GM18511 (cell line): ENCODE data around the gene TROAP.
A peak's percentile ranks its signal among the peaks of the same experiment; 100 is the strongest.
"Not testable (repeated sequence)": the region's sequence is repeated elsewhere in the genome, so short reads cannot be mapped to it uniquely, and the experiment has no call there.

ENCODE experiments used
- ATAC-seq: cut with Tn5 transposase; IDR thresholded peaks from one replicate; pipeline ENCODE4 v1.9.1; 2021; ENCODE audit warnings: mild to moderate bottlenecking, moderate library complexity; ENCODE audit not compliant: unreplicated experiment

Gene TROAP

DNA sequence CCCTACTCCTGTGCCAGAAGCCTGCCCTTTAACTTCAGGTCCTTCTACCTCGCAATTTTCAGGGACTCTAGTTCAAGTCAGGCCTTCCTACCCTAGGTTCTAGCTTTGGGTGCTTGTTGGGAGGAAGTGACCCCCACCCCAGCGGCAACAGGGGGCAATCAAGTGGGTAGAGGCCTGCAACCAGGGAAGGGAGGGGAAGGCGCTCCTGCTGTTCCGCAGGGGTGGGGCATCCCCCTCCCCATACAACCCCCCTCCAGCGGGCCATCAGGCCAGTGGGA lies 28.3 kb upstream of the TROAP start:
- no peak for ATAC-seq

DNA sequence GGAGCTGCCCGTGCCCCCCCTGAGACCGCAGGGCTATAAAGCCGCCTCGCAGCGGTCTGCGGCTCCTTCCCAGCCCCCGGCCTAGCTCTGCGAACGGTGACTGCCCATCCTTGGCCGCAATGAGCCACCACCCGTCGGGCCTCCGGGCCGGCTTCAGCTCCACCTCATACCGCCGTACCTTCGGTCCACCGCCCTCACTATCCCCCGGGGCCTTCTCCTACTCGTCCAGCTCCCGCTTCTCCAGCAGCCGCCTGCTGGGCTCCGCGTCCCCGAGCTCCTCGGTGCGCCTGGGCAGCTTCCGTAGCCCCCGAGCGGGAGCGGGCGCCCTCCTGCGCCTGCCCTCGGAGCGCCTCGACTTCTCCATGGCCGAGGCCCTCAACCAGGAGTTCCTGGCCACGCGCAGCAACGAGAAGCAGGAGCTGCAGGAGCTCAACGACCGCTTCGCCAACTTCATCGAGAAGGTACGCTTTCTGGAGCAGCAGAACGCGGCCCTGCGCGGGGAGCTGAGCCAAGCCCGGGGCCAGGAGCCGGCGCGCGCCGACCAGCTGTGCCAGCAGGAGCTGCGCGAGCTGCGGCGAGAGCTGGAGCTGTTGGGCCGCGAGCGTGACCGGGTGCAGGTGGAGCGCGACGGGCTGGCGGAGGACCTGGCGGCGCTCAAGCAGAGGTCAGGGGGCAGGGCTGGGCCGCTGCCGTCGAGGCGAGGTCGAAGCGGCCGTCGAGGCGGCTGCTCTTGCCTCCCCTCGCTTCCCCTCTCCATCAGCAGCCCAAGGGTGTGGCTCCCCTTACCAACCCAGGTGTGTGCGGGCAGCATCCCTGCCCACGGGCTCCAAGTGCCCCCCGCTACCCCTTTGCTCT lies 27.7 kb upstream of the TROAP start, which contains the start of gene PRPH:
TSS of gene PRPH (plus strand) at position 66 of the 855 bp plus-strand sequence. CDS start at position 120, 54 bp downstream.
- no peak for ATAC-seq

DNA sequence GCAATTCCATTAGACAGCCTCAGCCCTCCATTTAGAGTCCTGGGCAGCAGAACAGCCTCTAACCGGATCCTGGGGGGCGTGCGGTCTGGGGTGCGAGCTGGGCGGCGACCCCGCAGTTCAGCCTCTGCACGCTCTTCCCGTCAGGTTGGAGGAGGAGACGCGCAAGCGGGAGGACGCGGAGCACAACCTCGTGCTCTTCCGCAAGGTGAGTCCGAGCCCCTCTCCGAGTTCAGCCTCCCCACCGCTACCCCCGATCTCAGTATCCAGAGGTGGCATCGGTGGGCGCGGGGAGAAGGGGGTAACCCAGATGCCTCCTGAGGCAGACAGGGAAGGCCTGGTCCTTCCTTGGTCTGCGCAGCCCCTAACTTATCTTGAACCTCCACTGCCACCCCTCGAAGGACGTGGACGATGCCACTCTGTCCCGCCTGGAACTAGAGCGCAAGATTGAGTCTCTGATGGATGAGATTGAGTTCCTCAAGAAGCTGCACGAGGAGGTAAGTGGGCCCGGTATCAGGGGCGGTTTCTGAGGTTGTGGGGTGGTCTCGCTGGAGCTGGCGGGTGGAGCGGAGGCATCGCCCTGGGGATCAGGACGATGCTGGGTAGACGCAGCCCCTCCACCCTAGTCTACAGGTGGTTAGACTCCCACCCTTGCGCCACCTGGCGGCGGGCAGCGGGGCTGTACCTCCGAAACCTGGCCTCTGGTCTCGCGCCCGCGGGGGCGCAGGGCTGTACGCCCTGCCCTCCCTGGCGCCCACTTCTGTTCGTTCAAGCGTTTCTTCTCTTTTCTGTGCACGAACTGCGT lies 26.8 kb upstream of the TROAP start:
- no peak for ATAC-seq

DNA sequence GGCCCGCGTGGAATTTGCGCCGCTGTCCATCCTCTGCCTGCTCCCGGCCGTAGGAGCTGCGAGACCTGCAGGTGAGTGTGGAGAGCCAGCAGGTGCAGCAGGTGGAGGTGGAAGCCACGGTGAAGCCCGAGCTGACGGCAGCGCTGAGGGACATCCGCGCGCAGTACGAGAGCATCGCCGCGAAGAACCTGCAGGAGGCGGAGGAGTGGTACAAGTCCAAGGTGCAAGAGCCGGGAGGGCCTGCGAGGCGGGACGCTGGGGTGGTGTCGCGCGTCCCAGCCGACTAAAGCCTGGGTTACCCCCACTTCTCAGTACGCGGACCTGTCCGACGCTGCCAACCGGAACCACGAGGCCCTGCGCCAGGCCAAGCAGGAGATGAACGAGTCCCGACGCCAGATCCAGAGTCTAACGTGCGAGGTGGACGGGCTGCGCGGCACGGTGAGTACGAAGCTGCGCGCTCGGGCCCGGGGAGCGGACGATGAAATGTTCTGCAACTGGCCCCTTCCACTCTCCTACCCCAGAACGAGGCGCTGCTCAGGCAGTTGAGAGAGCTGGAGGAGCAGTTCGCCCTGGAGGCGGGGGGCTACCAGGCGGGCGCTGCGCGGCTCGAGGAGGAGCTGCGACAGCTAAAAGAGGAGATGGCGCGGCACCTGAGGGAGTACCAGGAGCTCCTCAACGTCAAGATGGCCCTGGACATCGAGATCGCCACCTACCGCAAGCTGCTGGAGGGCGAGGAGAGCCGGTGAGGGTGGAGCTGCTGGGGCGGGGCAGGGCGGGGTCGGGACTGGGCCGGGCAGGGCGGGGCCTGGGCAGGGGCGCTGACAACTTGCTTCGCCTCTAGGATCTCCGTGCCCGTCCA lies 26.0 kb upstream of the TROAP start:
- ATAC-seq, result no peak

DNA sequence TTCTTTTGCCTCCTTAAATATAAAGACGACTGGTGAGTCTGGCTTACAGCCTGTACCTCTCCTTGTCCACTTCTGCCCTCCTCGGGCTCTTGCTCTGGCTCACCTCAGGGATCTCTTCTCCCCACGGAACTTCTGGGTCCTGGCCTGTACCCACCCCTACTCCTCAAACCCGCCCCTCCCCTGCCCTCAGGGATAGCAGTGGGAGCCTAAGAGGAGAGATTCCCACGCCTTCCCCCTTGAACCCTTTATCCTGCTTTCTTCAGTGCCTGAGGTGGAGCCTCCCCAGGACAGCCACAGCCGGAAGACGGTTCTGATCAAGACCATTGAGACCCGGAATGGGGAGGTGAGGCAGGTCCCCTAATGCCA lies 25.4 kb upstream of the TROAP start:
- no peak for ATAC-seq

DNA sequence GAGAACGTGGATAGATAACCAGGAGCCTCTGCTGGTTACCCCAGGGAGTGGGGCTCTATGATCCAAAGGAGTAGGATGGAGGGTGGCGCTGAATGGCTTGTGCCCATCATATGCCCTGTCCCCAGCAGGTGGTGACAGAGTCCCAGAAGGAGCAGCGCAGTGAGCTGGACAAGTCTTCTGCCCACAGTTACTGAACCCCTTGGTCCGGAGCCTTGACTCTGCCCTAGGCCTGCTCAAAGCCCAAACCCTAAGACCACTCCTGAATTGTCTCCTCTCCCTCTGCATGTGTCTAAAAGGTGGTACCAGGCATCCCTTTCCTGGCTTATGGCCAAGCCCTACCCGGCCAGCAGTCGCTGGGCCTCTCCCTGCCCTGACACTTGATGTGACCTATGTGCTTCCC lies 24.9 kb upstream of the TROAP start:
- no peak for ATAC-seq

DNA sequence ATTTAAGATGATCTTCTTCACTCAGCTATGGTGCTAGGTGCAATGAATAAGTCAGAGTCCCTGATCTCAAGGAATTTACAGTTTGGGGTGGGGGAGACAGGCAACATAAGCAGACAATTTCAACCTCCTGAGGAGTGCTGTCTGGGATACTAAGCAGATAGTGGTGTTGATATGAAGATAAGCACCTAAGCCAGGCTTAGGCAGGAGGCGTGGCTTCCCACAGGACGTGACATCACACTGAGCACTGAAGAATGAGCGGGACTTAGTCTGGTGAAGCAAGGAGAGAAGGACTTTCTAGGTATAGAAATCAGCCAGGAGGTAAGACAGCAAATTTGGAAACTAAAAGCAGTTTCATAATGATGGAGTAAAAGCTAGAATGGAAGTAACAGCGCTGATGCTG lies 21.3 kb upstream of the TROAP start:
- no peak for ATAC-seq

DNA sequence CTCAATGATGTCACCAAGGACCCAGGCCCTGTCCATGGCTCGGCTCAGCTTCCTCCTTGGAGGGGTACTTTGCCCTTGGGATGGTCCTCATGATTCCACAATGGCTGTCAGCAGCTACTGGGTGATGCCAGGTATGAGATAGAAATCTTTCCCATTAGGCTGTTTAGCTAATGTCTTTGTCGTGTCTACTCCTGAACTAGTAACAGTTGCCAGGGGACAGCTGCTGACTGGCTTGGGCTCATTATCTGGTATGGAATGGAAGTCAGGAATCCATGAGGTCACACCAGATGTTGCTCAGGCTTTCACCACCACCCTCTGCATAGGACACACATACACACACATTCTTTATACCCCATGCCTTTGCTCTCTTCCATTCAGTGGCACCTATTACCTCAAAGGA lies 18.9 kb upstream of the TROAP start:
- ATAC-seq, result no peak

DNA sequence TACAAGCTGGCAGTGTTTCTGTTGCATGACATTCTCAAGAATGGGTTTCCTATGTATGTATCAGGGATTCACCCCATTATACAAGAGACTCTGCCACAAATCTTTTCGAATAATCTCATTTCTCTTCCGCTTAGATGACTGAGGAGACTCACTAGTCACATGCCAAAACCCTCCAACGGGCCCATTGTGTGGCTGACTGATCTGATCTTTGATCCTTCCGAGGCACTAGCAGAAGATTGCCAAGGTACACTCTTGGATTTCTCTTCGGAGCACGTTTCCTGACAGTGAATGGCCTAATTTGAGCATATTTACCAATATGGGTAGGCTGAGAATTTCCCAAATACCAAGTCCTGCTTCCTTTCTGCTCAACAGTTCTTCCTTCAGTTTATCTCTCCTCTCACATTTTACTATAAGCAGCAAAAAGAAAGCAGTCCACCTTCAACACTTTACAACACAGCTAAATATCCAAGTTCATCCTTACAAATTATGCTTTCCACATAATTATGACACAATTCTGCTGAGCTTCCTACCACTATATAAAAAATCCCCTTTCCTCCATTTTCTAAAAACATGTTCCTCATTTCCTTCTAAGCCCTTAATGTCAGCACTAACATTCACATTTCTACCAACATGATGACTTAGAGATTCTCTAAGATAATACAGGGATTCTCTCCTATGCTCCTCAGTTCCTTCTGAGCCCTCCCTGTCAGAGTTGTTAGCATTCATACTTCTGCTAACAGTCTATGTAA lies 17.1 kb upstream of the TROAP start:
- ATAC-seq, result no peak

DNA sequence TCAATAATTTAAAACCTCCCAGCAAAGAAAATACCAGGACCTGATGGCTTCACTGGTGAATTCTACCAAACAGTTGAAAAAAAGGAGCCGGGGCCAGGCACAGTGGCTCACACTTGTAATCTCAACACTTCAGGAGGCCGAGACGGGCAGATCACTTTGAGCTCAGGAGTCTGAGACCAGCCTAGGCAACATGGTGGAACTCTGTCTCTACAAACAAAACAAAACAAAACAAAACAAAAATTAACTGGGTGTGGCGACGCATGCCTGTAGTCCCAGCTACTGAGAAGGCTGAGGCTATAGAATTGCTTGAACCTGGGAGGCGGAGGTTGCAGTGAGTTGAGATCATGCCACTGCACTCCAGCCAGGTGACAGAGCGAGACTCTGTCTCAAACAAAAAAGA lies 13.7 kb upstream of the TROAP start:
- ATAC-seq, result no peak

DNA sequence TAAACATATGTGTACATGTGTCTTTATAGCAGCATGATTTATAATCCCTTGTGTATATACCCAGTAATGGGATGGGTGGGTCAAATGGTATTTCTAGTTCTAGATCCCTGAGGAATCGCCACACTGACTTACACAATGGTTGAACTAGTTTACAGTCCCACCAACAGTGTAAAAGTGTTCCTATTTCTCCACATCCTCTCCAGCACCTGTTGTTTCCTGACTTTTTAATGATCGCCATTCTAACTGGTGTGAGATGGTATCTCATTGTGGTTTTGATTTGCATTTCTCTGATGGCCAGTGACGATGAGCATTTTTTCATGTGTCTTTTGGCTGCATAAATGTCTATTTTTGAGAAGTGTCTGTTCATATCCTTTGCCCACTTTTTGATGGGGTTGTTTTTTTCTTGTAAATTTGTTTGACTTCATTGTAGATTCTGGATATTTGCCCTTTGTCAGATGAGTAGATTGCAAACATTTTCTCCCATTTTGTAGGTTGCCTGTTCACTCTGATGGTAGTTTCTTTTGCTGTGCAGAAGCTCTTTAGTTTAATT lies 12.5 kb upstream of the TROAP start:
- not testable (repeated sequence) for ATAC-seq

DNA sequence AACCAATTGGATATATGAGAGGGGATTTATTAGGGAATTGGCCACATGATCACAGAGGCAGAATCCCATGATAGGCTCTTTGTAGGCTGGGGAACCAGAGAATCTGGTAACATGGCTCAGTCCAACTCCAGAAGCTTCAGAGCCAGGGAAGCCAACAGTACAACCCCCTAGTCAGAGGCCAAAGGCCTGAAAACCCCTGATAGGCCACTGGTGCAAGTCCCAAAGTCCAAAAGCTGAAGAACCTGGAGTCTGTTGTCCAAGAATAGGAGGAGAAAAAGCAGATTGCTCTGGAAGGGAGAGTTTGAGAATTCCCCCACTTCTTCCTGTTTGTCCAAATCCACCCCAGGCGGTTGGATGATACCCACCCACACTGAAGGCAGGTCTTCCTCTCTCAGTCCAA lies 8.2 kb upstream of the TROAP start:
- ATAC-seq, result no peak

DNA sequence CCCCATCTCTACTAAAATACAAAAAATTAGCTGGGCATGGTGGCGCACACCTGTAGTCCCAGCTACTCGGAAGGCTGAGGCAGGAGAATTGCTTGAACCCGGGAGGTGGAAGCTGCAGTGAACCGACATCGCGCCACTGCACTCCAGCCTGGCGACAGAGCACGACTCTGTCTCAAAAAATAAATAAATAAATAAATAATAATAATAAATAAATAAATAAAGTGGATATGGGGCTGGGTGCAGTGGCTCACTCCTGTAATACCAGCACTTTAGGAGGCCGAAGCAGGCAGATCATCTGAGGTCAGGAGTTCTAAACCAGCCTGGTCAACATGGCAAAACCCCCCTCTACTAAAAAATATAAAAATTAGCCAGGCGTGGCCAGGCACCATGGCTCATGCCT lies 5.9 kb upstream of the TROAP start:
- not testable (repeated sequence) for ATAC-seq

DNA sequence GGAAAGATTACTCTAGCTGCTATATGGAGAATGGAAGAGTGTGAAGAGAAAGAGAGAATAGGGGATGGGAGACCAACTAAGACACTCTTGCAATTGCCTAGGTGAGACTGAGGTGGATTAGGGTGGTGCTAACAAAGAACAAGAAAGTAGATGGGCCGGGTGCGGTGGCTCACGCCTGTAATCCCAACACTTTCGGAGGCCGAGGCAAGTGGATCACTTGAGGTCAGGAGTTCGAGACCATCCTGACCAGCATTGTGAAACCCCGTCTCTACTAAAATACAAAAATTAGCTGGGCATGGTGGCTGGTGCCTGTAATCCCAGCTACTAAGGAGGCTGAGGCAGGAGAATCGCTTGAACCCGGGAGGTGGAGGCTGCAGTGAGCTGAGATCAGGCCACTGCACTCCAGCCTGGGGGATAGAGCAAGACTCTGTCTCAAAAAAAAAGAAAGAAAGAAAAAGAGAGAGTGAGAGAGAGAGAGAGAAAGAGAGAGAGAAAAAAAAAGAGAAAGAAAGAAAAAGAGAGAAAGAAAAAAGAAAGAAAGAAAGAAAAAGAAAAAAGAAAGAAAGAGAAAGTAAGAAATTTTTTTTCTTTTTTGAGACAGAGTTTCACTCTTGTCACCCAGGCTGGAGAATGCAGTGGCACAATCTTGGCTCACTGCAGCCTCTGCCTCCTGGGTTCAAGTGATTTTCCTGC lies 2.5 kb upstream of the TROAP start:
- not testable (repeated sequence) for ATAC-seq

DNA sequence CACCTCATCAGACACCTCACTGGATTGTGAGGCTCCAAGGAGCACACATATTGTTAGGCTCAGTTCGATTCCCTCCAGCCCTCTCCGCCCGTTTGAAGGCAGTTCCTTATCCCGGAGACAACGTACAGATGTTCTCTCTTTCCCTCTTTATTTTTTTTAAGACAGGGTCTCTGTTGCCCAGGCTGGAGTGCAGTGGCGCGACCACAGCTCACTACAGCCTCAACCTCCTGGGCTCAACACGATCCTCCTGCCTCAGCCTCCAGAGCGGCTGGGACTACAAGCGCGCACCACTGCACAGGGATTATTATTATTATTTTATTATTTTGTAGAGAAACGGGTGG lies 718 bp upstream of the TROAP start:
- peak; percentile 2 for ATAC-seq

DNA sequence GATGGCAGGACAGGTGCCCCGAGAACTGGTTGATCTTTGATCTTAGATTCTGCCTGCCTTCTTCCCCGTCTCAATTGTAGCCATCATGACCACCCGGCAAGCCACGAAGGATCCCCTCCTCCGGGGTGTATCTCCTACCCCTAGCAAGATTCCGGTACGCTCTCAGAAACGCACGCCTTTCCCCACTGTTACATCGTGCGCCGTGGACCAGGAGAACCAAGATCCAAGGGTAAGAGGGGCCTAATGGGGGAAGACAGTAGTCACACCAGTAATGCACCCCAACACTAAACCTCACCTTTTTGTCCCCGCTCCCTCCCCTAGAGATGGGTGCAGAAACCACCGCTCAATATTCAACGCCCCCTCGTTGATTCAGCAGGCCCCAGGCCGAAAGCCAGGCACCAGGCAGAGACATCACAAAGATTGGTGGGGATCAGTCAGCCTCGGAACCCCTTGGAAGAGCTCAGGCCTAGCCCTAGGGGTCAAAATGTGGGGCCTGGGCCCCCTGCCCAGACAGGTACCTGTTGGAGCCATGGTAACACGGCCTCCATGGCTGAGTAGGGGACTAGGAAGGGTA lies 556 bp downstream of the TROAP start:
- no peak for ATAC-seq

DNA sequence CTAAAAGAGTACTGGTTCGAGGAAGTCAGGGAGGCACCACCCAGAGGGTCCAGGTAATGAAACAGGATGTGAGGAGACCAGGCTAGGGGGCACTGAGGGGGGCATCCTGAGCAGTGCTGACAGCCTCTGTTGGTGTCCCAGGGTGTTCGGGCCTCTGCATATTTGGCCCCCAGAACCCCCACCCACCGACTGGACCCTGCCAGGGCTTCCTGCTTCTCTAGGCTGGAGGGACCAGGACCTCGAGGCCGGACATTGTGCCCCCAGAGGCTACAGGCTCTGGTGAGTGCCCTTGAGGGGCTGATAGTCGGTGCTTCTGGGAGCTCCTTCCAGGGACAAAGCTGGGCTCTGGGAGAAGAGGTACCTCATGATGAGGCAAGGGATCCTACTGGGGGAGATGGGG lies 2.6 kb downstream of the TROAP start:
- ATAC-seq, result no peak

DNA sequence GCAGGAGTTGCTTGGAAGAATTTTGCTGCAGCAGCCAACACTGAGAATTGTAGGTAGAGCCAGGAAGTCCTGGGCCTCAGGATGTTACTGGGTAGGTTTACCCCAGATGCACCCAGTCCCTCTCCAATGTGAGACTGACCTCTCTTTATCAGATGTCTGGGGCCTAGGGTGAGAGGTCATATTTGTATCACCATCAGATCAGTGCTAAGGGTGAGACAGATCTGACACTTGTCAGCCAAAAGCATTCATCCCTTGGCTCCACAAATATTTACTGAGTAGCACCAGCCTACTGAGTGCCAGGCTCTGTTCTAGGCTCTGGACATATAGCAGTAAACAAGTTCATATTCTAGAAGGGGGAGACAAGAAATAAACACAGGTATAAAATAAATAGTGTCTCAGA lies 4.3 kb downstream of the TROAP start:
- ATAC-seq, result no peak

DNA sequence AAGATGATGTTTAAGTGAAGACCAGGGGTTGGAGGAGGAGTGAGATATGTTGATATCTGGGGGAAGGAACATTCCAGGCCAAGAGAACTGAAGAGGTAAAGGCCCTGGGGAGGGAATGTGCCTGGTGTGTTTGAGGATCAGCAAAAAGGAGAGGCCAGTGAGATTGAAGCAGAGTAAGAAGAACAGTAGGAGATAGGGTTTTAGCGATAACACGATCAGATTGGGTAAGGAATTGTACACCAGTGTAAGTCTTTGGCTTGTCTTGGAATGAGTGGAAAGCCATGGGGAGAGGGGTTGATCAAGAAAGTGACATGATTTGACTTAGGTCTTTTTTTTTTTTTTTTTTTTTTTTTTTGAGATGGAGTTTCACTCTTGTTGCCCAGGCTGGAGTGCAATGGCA lies 4.8 kb downstream of the TROAP start:
- ATAC-seq, result no peak

DNA sequence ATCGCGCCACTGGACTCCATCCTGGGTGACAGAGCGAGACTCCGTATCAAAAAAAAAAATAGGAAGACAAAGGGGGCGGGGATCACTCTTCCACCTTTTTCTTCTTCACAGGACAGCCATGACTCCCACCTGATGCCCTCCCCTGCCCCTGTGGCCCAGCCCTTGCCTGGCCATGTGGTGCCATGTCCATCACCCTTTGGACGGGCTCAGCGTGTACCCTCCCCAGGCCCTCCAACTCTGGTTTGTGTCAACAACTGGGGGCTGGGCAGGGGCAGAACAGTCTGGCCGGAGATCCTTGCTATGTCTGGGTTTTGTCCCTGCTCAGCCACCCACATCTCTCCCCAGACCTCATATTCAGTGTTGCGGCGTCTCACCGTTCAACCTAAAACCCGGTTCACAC lies 5.8 kb downstream of the TROAP start:
- no peak for ATAC-seq
